Stimulated activated naive CD8-positive, alpha-beta T cell treated with anti-CD3 and anti-CD28 coated beads, Interleukin-15, amount 100 ng/mL, for 72 hours (primary cell): ENCODE measurements around the gene CRYL1.
A peak's percentile ranks its signal among the peaks of the same experiment; 100 is the strongest.

ENCODE experiments used
- ATAC-seq: fragments of 150-1000 bp; cut with Tn5 transposase; 2 replicates; pipeline ENCODE4 v1.10.0; 2021; ENCODE audit warnings: mild to moderate bottlenecking, moderate library complexity
- DNase-seq, 2 donors: peaks; one replicate each; pipeline ENCODE4 v3.0.0; 2021 to 2022
- H3K27ac Mint-ChIP-seq, 2 donors: one replicate each; pipeline ENCODE4 v1.8.0; 2022; ENCODE audit warnings: mild to moderate bottlenecking in 2 of 2, mixed read lengths in 2 of 2, moderate library complexity in 2 of 2
- H3K27me3 Mint-ChIP-seq: one replicate; pipeline ENCODE4 v1.8.0; 2022; ENCODE audit warnings: mixed read lengths
- H3K4me1 Mint-ChIP-seq: one replicate; pipeline ENCODE4 v1.8.0; 2022; ENCODE audit warnings: mild to moderate bottlenecking, mixed read lengths
- H3K4me3 Mint-ChIP-seq, 2 donors: one replicate each; pipeline ENCODE4 v1.8.0; 2022; ENCODE audit warnings: mild to moderate bottlenecking in 2 of 2, mixed read lengths in 2 of 2, moderate library complexity in 1 of 2
- H3K9me3 Mint-ChIP-seq, 2 donors: one replicate each; pipeline ENCODE4 v1.8.0; 2022; ENCODE audit warnings: mixed read lengths in 2 of 2

CRYL1 gene

DNA sequence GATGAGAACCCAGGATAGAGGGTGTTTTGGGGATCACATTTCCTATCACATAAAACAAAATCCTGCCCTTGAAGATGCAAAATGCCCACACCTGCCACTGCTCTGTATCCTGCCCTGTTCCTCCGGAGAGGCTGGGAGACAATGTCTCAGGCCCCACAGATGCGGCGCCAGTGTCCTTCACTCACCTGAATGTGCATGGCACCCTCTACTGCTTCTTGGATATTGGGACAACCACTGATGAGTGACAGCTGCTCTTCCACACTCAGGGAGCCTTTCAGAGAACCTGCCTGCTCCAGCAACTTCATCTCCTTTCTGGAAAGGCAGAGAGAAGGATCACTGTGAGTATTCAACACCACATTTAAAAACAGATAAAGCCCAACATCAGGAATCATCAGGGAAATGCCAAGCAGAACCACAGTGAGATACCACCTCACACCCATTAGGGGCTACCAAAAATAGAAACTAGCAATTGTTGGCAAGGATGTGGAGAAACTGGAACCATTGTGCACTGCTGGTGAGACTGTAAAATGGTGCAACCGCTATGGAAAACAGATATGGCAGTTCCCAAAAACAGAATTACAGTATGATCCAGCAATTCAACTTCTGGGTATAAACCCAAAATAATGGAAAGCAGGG lies 36.4 kb downstream of the CRYL1 start:
- H3K4me3 Mint-ChIP-seq: no peak overlapping the region
- H3K9me3 Mint-ChIP-seq: no peaks in the 10 kb centered on the region
- peaks cover 25% of the 10 kb centered on the region for H3K4me1 Mint-ChIP-seq
- DNase-seq (peak in 1 of 2 donors; percentile 60), ATAC-seq (peak; percentile 88)
- H3K27me3 Mint-ChIP-seq: no peaks in the 10 kb centered on the region
- no peak overlapping the region for H3K27ac Mint-ChIP-seq

GRCh38 chr13:20487927-20488326 lies 37.7 kb downstream of the CRYL1 start:
- ATAC-seq: no peak
- Mint-ChIP-seq H3K4me3 (no peak overlapping the region), H3K9me3 (no peaks in the 10 kb centered on the region), H3K27me3 (no peaks in the 10 kb centered on the region), H3K27ac (no peak overlapping the region), H3K4me1 (peaks cover 23% of the 10 kb centered on the region)
- no peak for DNase-seq

DNA sequence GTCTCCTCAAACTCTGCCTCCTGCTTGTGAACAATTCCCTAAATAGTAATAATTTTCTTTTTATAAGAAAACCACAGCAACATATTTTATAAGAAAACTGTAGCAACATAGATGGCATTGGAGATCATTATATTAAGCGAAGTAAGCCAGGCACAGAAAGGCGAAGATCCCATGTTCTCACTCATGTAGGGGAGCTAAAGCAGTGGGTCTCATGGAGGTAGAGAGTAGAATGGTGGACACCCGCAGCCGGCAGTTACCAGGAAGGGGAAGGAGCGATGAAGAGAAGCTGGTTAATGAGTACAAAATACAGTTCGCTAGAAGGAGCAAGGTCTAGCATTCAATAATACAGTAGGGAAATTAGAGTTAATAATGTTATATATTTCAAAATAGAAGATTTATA lies 42.9 kb downstream of the CRYL1 start:
- Mint-ChIP-seq H3K9me3 (no peaks in the 10 kb centered on the region), H3K27me3 (no peaks in the 10 kb centered on the region), H3K4me1 (peaks cover 29% of the 10 kb centered on the region), H3K27ac (no peak overlapping the region), H3K4me3 (no peak overlapping the region)
- DNase-seq (no peak), ATAC-seq (no peak)

DNA sequence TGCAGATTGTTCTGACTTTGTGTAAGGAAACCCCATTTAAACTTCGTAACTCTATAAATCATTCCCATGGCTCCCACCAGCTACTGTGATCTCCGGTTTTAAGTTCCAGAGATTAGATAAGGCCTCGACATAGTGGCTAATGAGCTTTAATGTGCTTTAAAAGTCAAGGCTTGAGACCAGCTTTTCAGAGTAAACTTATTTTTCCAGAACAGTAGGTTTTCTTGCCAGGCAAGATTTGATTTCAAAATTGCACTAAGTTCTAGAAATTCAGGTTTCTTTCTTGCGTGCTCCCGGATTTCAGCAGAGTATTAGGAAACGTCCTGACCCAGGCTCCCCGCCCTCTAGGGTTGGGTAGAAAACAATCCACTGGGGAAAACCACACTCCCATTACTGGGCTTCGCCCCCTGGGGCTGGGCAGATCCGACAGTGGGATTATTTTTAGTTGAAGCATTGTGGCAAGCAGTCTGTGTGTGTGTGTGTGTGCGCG lies 43.3 kb downstream of the CRYL1 start:
- Mint-ChIP-seq H3K27me3 (no peaks in the 10 kb centered on the region), H3K4me3 (no peak overlapping the region), H3K27ac (no peak overlapping the region), H3K4me1 (peaks cover 29% of the 10 kb centered on the region), H3K9me3 (no peaks in the 10 kb centered on the region)
- no peak for ATAC-seq
- no peak for DNase-seq

DNA sequence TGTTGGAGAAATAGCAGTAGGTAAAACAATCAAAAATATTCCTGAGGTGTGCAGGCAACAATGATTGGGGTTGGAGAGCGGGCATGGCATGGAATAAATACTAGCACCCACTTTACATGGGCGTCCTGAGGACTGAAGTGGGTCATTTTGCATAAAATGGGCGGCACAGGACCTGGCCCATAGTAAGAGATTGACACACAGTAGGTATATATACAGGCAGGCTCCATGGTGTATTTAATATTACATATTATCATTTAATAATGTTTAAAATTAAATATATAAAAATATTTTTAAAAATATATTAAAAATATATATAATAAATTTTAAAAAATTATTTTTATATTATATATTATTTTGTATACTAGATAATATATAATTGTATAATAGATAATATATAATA lies 48.3 kb downstream of the CRYL1 start:
- H3K4me3 Mint-ChIP-seq: no peak overlapping the region
- no peak overlapping the region for H3K27ac Mint-ChIP-seq
- no peak for DNase-seq
- H3K27me3 Mint-ChIP-seq: no peaks in the 10 kb centered on the region
- no peaks in the 10 kb centered on the region for H3K9me3 Mint-ChIP-seq
- no peak for ATAC-seq
- H3K4me1 Mint-ChIP-seq: peaks cover 68% of the 10 kb centered on the region

DNA sequence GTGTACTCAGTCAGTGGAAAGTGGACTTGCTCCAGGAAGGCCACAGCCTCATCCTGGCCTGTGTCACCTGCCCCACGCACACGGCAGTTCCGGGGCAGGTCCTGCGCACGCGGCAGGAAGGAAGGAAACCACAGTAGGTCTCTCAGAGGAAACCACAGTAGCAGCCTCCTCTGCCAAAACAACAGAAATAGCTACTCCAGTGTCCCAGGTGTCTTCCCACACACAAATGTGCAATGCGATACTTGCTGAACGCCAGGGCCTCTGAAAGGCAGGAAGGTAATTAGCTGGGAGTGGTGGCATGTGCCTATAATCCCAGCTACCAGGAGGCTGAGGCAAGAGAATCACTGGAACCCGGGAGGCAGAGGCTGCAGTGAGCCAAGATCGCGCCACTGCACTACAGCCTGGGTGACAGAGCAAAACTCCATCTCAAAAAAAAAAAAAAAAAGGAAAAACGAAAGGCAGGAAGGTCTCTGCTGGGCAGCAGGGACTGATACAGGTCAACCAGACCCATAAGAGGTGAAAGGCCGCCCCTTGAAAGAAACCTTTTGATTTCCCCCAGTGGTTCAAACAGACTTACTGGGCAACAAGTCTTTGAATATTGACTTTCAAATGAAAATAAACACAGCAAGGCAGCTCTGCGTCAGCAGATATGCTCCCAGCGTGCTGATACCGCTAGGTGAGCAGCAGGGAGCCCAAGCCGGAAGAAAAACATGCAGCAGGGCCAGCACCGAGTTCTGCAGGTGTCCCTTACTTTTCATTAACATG lies 49.5 kb downstream of the CRYL1 start:
- ATAC-seq (peak; percentile 97), DNase-seq (peak; percentile 40 to 63)
- H3K27me3 Mint-ChIP-seq: no peaks in the 10 kb centered on the region
- H3K4me3 Mint-ChIP-seq: peak overlapping the region; percentile 69 to 82
- H3K9me3 Mint-ChIP-seq: no peaks in the 10 kb centered on the region
- peaks cover 66% of the 10 kb centered on the region for H3K4me1 Mint-ChIP-seq
- peak overlapping the region; percentile 59 to 95 for H3K27ac Mint-ChIP-seq

GRCh38 chr13:20474515-20474914 lies 51.1 kb downstream of the CRYL1 start:
- no peak overlapping the region for H3K27ac Mint-ChIP-seq

GRCh38 chr13:20473888-20474287 lies 51.8 kb downstream of the CRYL1 start:
- H3K27ac Mint-ChIP-seq: peak overlapping the region in 1 of 2 donors; percentile 80

More at GRCh38 chr13:20474515-20474914, 51.1 kb downstream of the CRYL1 start:
- Mint-ChIP-seq H3K27me3 (no peaks in the 10 kb centered on the region), H3K4me3 (peak overlapping the region in 1 of 2 donors; percentile 82), H3K4me1 (peaks cover 50% of the 10 kb centered on the region), H3K9me3 (no peaks in the 10 kb centered on the region)
- DNase-seq: no peak
- ATAC-seq: no peak

GRCh38 chr13:20473139-20473538 lies 52.5 kb downstream of the CRYL1 start:
- Mint-ChIP-seq H3K4me3 (no peak overlapping the region), H3K27me3 (no peaks in the 10 kb centered on the region), H3K4me1 (peaks cover 50% of the 10 kb centered on the region), H3K27ac (peak overlapping the region in 1 of 2 donors; percentile 79), H3K9me3 (no peaks in the 10 kb centered on the region)
- ATAC-seq (no peak), DNase-seq (no peak)

More at GRCh38 chr13:20473888-20474287, 51.8 kb downstream of the CRYL1 start:
- H3K9me3 Mint-ChIP-seq: no peaks in the 10 kb centered on the region
- DNase-seq (no peak), ATAC-seq (no peak)
- no peaks in the 10 kb centered on the region for H3K27me3 Mint-ChIP-seq
- H3K4me1 Mint-ChIP-seq: peaks cover 50% of the 10 kb centered on the region
- no peak overlapping the region for H3K4me3 Mint-ChIP-seq

GRCh38 chr13:20472531-20472930 lies 53.1 kb downstream of the CRYL1 start:
- no peaks in the 10 kb centered on the region for H3K9me3 Mint-ChIP-seq
- no peak overlapping the region for H3K27ac Mint-ChIP-seq
- H3K27me3 Mint-ChIP-seq: no peaks in the 10 kb centered on the region
- DNase-seq (no peak), ATAC-seq (no peak)
- no peak overlapping the region for H3K4me3 Mint-ChIP-seq
- peaks cover 50% of the 10 kb centered on the region for H3K4me1 Mint-ChIP-seq

DNA sequence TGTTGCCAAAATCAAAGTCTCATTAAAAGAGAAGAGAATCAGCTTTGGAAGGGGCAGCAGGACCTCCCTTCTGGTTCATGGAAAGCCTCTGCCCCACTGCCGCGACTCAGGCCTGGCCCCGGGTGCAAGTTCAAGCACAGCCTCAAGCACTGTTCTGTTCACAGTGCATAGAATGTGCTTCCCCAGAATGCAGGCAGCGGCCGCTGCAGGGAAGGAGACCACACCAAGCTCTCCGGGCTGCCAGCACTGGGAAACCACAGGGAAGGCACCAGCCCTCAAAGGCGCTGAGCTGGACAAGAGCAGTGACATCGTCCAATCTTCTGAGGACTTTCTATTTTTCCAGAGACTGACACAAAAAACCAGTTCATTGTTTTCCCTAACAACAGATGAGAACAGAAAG lies 55.5 kb downstream of the CRYL1 start:
- ATAC-seq (no peak), DNase-seq (no peak)
- no peaks in the 10 kb centered on the region for H3K27me3 Mint-ChIP-seq
- no peak overlapping the region for H3K4me3 Mint-ChIP-seq
- peaks cover 38% of the 10 kb centered on the region for H3K4me1 Mint-ChIP-seq
- H3K9me3 Mint-ChIP-seq: no peaks in the 10 kb centered on the region
- H3K27ac Mint-ChIP-seq: no peak overlapping the region

DNA sequence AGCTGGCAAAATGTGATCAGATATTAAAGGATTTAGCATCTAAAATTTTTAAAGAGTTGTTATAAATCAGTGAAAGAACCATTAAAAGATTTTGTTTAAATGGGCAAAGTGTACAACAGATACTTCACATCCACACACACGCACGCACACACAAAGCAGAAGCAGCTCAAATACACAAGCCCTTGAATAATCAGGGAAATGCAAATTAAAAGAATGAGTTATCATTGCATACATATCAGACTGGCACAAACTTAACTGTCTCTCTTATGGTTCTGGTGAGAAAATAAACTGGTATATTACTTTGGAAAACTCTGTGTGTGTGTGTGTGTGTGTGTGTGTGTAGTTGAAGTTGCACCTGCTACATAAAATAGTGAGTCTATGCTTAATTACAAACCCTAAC lies 59.3 kb downstream of the CRYL1 start:
- Mint-ChIP-seq H3K4me3 (no peak overlapping the region), H3K4me1 (peaks cover 30% of the 10 kb centered on the region), H3K27me3 (no peaks in the 10 kb centered on the region), H3K27ac (no peak overlapping the region), H3K9me3 (no peaks in the 10 kb centered on the region)
- ATAC-seq (no peak), DNase-seq (no peak)

GRCh38 chr13:20465218-20465879 lies 60.3 kb downstream of the CRYL1 start:
- DNase-seq: no peak
- Mint-ChIP-seq H3K4me3 (no peak overlapping the region), H3K9me3 (no peaks in the 10 kb centered on the region), H3K27ac (no peak overlapping the region), H3K27me3 (no peaks in the 10 kb centered on the region), H3K4me1 (peaks cover 39% of the 10 kb centered on the region)
- ATAC-seq: no peak

GRCh38 chr13:20462921-20463320 lies 62.7 kb downstream of the CRYL1 start:
- Mint-ChIP-seq H3K4me3 (no peak overlapping the region), H3K9me3 (no peaks in the 10 kb centered on the region), H3K27ac (no peak overlapping the region), H3K4me1 (peaks cover 43% of the 10 kb centered on the region), H3K27me3 (no peaks in the 10 kb centered on the region)
- ATAC-seq: no peak
- no peak for DNase-seq

DNA sequence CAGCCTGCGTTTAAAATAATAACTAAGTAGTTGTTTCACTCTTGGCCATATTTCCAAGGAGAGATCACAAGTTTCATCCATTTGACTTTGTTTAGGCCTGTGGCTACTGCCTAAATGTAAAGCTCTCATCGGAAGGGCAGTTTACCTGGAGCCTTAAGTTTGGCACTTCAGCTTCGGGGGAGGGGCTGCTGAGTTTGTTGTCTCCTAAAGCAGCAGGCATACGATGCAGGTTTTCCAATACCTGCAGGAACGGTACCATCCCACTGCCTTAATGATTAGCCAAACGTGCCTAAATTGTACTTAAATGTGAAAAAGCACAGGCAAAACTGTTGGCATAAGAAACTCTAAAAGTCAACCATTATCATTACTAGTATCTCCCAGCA lies 63.1 kb downstream of the CRYL1 start:
- no peaks in the 10 kb centered on the region for H3K9me3 Mint-ChIP-seq
- H3K4me3 Mint-ChIP-seq: no peak overlapping the region
- no peaks in the 10 kb centered on the region for H3K27me3 Mint-ChIP-seq
- ATAC-seq (no peak), DNase-seq (no peak)
- H3K27ac Mint-ChIP-seq: no peak overlapping the region
- peaks cover 47% of the 10 kb centered on the region for H3K4me1 Mint-ChIP-seq
